Neural progenitor cell (in vitro differentiated cells): ENCODE data around the gene NPSR1.

Experiments used
- EZH2 ChIP-seq: fragments of 200-600 bp; sonication (generic); IDR thresholded peaks from 2 replicates; pipeline ENCODE4 v1.6.1; 2017; ENCODE audit warnings: antibody characterized with exemption, mild to moderate bottlenecking, moderate library complexity
- EZH2phosphoT487 ChIP-seq: fragments of 200-600 bp; sonication (generic); IDR thresholded peaks from 2 replicates; pipeline ENCODE4 v1.6.1; 2017; ENCODE audit warnings: antibody characterized with exemption
- TF ChIP-seq, protein P1 (sequence below): fragments of 200-600 bp; sonication (generic); IDR thresholded peaks from 2 replicates; pipeline ENCODE4 v1.5.1; 2017; ENCODE audit warnings: antibody characterized with exemption, mild to moderate bottlenecking

DNA sequence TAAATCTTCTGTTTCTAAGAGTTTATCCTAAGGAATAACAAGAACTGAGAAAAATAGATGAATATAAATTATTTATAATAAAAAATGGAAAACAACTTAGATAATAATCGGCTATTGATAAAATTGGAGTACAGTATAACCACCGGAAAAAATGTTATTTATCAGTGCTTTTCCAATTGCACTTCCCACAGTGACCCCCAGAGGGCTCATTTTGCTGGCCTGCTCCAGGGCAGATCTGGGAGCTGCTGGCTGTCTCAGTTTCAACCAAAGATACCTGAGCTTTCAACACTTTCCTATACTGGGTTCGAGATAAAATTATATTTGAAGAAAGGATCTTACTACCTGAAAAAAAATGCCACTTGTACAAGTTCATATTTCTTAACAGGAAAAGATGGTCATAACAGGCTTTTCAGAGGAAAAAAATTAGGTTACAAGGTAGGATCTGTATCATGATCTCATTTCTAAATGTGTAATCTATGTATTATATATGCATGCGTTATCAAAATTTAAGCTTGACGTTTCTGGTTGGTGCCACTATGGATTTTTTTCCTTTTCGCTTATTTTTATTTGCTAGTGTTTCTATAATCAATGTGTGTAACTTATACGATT, 165.7 kb downstream of the NPSR1 start:
- TF ChIP-seq, protein P1, sequence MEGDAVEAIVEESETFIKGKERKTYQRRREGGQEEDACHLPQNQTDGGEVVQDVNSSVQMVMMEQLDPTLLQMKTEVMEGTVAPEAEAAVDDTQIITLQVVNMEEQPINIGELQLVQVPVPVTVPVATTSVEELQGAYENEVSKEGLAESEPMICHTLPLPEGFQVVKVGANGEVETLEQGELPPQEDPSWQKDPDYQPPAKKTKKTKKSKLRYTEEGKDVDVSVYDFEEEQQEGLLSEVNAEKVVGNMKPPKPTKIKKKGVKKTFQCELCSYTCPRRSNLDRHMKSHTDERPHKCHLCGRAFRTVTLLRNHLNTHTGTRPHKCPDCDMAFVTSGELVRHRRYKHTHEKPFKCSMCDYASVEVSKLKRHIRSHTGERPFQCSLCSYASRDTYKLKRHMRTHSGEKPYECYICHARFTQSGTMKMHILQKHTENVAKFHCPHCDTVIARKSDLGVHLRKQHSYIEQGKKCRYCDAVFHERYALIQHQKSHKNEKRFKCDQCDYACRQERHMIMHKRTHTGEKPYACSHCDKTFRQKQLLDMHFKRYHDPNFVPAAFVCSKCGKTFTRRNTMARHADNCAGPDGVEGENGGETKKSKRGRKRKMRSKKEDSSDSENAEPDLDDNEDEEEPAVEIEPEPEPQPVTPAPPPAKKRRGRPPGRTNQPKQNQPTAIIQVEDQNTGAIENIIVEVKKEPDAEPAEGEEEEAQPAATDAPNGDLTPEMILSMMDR: peak; percentile 83
- TF ChIP-seq EZH2 (no peak), EZH2phosphoT487 (no peak)
